CD14-positive monocyte (primary cell): Measurements from ENCODE around the gene ARID1B. TPM values are rescaled to one million over a fixed set of nuclear protein-coding genes. Genes with fewer than 3 reads are reported as not detected.

ENCODE experiments used
- DNase-seq, 3 donors: peaks; one replicate each; pipeline ENCODE4 v3.0.0-alpha.2; 2011 to 2022
- H2AFZ ChIP-seq: 2 replicates; pipeline ENCODE4 v1.6.0; 2012; ENCODE audit warnings: mild to moderate bottlenecking, low read depth, low read length, inconsistent platforms; ENCODE audit not compliant: insufficient read depth, poor library complexity, severe bottlenecking
- H3K27ac ChIP-seq, 2 donors: 1 replicate in 1 of 2; 2 replicates in 1 of 2; pipeline ENCODE4 v1.5.1; 2012 to 2013; ENCODE audit warnings: low read length in 2 of 2, control low read depth in 1 of 2, inconsistent platforms in 1 of 2, low read depth in 1 of 2, mild to moderate bottlenecking in 1 of 2
- H3K27me3 ChIP-seq, 2 donors: one replicate each; pipeline versions ENCODE4 v1.6.0 to v1.6.1; 2011 to 2013; ENCODE audit warnings: low read length in 2 of 2; ENCODE audit not compliant: control insufficient read depth in 2 of 2, insufficient read depth in 2 of 2
- H3K36me3 ChIP-seq, 2 donors: replicated peaks in 1 of 2; 1 replicate in 1 of 2; 2 replicates in 1 of 2; pipeline versions ENCODE4 v1.5.1 to v1.6.1; 2012 to 2013; ENCODE audit warnings: low read length in 2 of 2, control low read depth in 1 of 2, inconsistent platforms in 1 of 2, mild to moderate bottlenecking in 1 of 2; ENCODE audit not compliant: insufficient read depth in 2 of 2, control insufficient read depth in 1 of 2
- H3K4me1 ChIP-seq, 2 donors: 1 replicate in 1 of 2; 2 replicates in 1 of 2; pipeline versions ENCODE4 v1.5.1 to v1.6.1; 2012 to 2013; ENCODE audit warnings: low read length in 2 of 2, control low read depth in 1 of 2, inconsistent platforms in 1 of 2, mild to moderate bottlenecking in 1 of 2, moderate library complexity in 1 of 2; ENCODE audit not compliant: insufficient read depth in 2 of 2, control insufficient read depth in 1 of 2
- H3K4me2 ChIP-seq: replicated peaks from 2 replicates; pipeline ENCODE3; 2012; ENCODE audit warnings: low read length, moderate library complexity, mild to moderate bottlenecking; ENCODE audit not compliant: poor library complexity, severe bottlenecking; ENCODE audit errors: extremely low read depth
- H3K4me3 ChIP-seq, 3 experiments: fragments of 200-600 bp in 1 of 3; sonication (generic) in 1 of 3; replicated peaks in 1 of 3; 1 replicate in 2 of 3; 2 replicates in 1 of 3; pipeline ENCODE4 v1.5.1; 2011 to 2013; ENCODE audit warnings: low read length in 3 of 3, mild to moderate bottlenecking in 3 of 3, control low read depth in 2 of 3, low read depth in 2 of 3, inconsistent platforms in 1 of 3, moderate library complexity in 1 of 3
- H3K79me2 ChIP-seq: 2 replicates; pipeline ENCODE4 v1.6.0; 2012; ENCODE audit warnings: mild to moderate bottlenecking, control low read depth, inconsistent platforms, low read length, moderate library complexity; ENCODE audit not compliant: insufficient read depth
- H3K9ac ChIP-seq: 2 replicates; pipeline ENCODE4 v1.6.0; 2017; ENCODE audit warnings: low read length, mild to moderate bottlenecking; ENCODE audit not compliant: insufficient read depth, poor library complexity, severe bottlenecking
- H3K9me3 ChIP-seq, 2 donors: replicated peaks in 1 of 2; 1 replicate in 1 of 2; 2 replicates in 1 of 2; pipeline versions ENCODE4 v1.5.1 to v1.6.1; 2012 to 2013; ENCODE audit warnings: low read length in 2 of 2, control low read depth in 1 of 2; ENCODE audit not compliant: control insufficient read depth in 1 of 2, insufficient read depth in 1 of 2
- H4K20me1 ChIP-seq: 2 replicates; pipeline ENCODE4 v1.6.0; 2012; ENCODE audit warnings: mild to moderate bottlenecking, low read length, control low read depth, moderate library complexity; ENCODE audit not compliant: insufficient read depth
- H3K27ac Mint-ChIP-seq, 7 donors: one replicate each; pipeline ENCODE4 v1.8.0; 2020; ENCODE audit warnings: mild to moderate bottlenecking in 7 of 7, mixed read lengths in 7 of 7, moderate library complexity in 6 of 7, inconsistent platforms in 2 of 7
- H3K27me3 Mint-ChIP-seq, 3 donors: one replicate each; pipeline ENCODE4 v1.8.0; 2021 to 2022; ENCODE audit warnings: low read depth in 3 of 3, mild to moderate bottlenecking in 3 of 3, mixed read lengths in 3 of 3, moderate library complexity in 3 of 3, inconsistent platforms in 1 of 3
- H3K36me3 Mint-ChIP-seq, 2 donors: one replicate each; pipeline ENCODE4 v1.8.0; 2020; ENCODE audit warnings: mixed read lengths in 2 of 2, inconsistent platforms in 1 of 2, mild to moderate bottlenecking in 1 of 2
- H3K4me1 Mint-ChIP-seq: one replicate; pipeline ENCODE4 v1.8.0; 2020; ENCODE audit warnings: mild to moderate bottlenecking, mixed read lengths
- H3K4me3 Mint-ChIP-seq, 2 donors: one replicate each; pipeline ENCODE4 v1.8.0; 2020; ENCODE audit warnings: mild to moderate bottlenecking in 2 of 2, mixed read lengths in 2 of 2, moderate library complexity in 1 of 2
- H3K9me3 Mint-ChIP-seq, 7 donors: one replicate each; pipeline ENCODE4 v1.8.0; 2020 to 2022; ENCODE audit warnings: mixed read lengths in 7 of 7, mild to moderate bottlenecking in 6 of 7, moderate library complexity in 6 of 7, inconsistent platforms in 2 of 7
- WGBS: methylation state at CpG from one replicate; pipeline ENCODE4 v1.1.5; 2013; ENCODE audit warnings: missing lambda C conversion rate; ENCODE audit not compliant: insufficient coverage; 5-methylcytosine and 5-hydroxymethylcytosine counted together
- intact Hi-C, 2 donors: fragments of 100-400 bp; cut with micrococcal nuclease; formaldehyde crosslinking; loops; one replicate each; pipeline versions ENCODE4 v1.15.0 to v1.15.1; 2023
- polyA plus RNA-seq, 3 donors: library from polyadenylated mRNA; depleted of rRNA in 1 of 3; unstranded in 2 of 3; stranded (reverse) in 1 of 3; fragments of 300-500 nt in 2 of 3; fragments of >200 nt in 1 of 3; fragmentation: Illumina TruSeq in 2 of 3; gene quantifications; 1 replicate in 2 of 3; 2 replicates in 1 of 3; pipeline ENCODE4 v1.2.3, GENCODE V29; 2012 to 2021
- TF ChIP-seq, protein P1 (sequence below): fragments of 200-600 bp; IDR thresholded peaks from one replicate; pipeline ENCODE4 v1.8.0; 2022; ENCODE audit warnings: antibody characterized with exemption, mild to moderate bottlenecking

The ARID1B gene
- polyA plus RNA-seq, 3 donors: 3.2 to 22.1 (median 3.8) TPM

DNA sequence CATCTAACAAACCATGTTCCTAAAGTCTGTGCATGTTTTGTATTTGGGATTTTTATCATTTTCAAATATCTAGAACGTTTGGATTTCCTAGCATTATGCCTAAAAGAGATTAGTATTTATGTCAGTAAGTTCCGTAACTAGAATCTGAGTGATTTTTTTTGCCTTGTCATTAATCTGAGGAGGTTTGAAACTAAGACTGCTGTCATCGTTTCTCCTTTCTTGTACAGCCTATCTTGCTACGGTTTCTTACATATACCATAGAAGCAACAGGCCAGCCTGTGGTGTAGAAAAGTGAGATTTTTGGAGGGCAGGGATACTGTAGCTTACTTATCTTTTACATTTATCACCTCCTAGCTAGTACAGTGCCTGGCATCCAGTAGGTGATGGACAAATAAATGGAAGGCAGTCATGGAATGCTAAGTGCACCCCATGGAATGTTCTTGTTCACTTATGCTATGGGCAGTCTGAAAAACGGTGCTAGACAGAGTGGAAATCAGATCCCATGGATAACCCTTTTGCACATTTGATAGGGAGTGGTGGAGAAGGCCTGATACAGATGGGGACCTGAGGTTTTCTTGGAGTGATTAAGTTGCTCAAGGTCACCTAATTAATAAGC is 93.9 kb downstream of the ARID1B start:
- Histone ChIP-seq H3K4me3 (no peak overlapping the region), H3K4me1 (peaks cover 10 to 18% of the 10 kb centered on the region in 2 donors), H3K36me3 (peaks cover 4 to 11% of the 10 kb centered on the region in 2 donors), H3K9ac (no peak overlapping the region), H3K27ac (peak overlapping the region in 1 of 2 donors; percentile 48), H2AFZ (no peak overlapping the region), H3K79me2 (peaks cover 95% of the 10 kb centered on the region), H3K9me3 (no peaks in the 10 kb centered on the region), H4K20me1 (peaks cover 99% of the 10 kb centered on the region), H3K4me2 (no peak overlapping the region), H3K27me3 (no peaks in the 10 kb centered on the region)
- WGBS: 67% methylated on average over 1 of the region's 5 CpGs
- no peak overlapping the region for H3K4me3 Mint-ChIP-seq
- intact Hi-C loops: no loop called here
- peak overlapping the region in 5 of 7 donors; percentile 12 to 69 (median 46) for H3K27ac Mint-ChIP-seq
- peaks cover 15% of the 10 kb centered on the region in 2 donors for H3K36me3 Mint-ChIP-seq
- no peaks in the 10 kb centered on the region for H3K27me3 Mint-ChIP-seq
- no peaks in the 10 kb centered on the region for H3K9me3 Mint-ChIP-seq
- H3K4me1 Mint-ChIP-seq: peaks cover 45% of the 10 kb centered on the region
- TF ChIP-seq, protein P1, sequence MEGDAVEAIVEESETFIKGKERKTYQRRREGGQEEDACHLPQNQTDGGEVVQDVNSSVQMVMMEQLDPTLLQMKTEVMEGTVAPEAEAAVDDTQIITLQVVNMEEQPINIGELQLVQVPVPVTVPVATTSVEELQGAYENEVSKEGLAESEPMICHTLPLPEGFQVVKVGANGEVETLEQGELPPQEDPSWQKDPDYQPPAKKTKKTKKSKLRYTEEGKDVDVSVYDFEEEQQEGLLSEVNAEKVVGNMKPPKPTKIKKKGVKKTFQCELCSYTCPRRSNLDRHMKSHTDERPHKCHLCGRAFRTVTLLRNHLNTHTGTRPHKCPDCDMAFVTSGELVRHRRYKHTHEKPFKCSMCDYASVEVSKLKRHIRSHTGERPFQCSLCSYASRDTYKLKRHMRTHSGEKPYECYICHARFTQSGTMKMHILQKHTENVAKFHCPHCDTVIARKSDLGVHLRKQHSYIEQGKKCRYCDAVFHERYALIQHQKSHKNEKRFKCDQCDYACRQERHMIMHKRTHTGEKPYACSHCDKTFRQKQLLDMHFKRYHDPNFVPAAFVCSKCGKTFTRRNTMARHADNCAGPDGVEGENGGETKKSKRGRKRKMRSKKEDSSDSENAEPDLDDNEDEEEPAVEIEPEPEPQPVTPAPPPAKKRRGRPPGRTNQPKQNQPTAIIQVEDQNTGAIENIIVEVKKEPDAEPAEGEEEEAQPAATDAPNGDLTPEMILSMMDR: no peak
- peak in 1 of 3 donors; percentile 18 for DNase-seq

DNA sequence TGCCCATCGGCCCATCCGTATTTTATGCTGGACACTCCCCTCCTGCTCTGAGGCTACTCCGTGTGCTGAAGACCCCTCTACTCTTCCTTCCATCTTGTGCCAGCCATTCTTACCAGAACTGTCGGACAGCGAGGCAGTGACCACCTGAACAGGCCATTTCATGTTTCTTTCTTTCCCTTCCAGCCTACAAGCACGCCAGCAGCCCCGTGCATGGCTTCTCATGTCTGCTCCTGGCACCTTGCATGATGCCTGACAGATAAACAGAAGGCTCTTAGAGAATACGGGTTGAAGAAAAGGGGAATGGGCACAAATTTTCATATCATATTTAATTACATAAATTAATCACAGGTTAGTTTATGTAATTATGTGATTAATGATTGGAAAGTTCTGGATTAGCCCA is 95.7 kb downstream of the ARID1B start:
- TF ChIP-seq, protein P1: no peak
- Mint-ChIP-seq H3K4me1 (peaks cover 38% of the 10 kb centered on the region), H3K27me3 (no peaks in the 10 kb centered on the region), H3K36me3 (peaks cover 13 to 16% of the 10 kb centered on the region in 2 donors), H3K27ac (peak overlapping the region in 1 of 7 donors; percentile 44), H3K9me3 (peaks cover 0 to under 1% (median 0%) of the 10 kb centered on the region in 7 donors), H3K4me3 (no peak overlapping the region)
- Histone ChIP-seq H3K36me3 (peaks cover 4 to 11% of the 10 kb centered on the region in 2 donors), H3K27ac (no peak overlapping the region), H3K27me3 (no peaks in the 10 kb centered on the region), H3K9me3 (no peaks in the 10 kb centered on the region), H3K79me2 (peaks cover 95% of the 10 kb centered on the region), H3K9ac (no peak overlapping the region), H2AFZ (no peak overlapping the region), H3K4me2 (no peak overlapping the region), H3K4me3 (no peak overlapping the region), H3K4me1 (peaks cover 8 to 18% of the 10 kb centered on the region in 2 donors), H4K20me1 (peaks cover 99% of the 10 kb centered on the region)
- 90% methylated on average over 4 of the region's 8 CpGs for WGBS
- DNase-seq: no peak
- intact Hi-C loops: no loop called here
